ENCODE measurements around the gene CAPNS2. TPM values are rescaled to one million over a fixed set of nuclear protein-coding genes. Genes with fewer than 3 reads are reported as not detected.
"Not testable (repeated sequence)": the region's sequence is repeated elsewhere in the genome, so short reads cannot be mapped to it uniquely, and the experiment has no call there.

Gene CAPNS2
- total RNA-seq, 1 donor from 2014 or later = 0.13 TPM

- peak; percentile 27 to 47 for DNase-seq (ENCODE audit: low read depth in 2 of 2)
Measured at GRCh38 chr16:55567382-55567781, 898 bp downstream of the CAPNS2 start.

GRCh38 chr16:55568207-55568606 lies 1.7 kb downstream of the CAPNS2 start:
- DNase-seq (ENCODE audit: low read depth in 2 of 2) = no peak

GRCh38 chr16:55569025-55569424 lies 2.5 kb downstream of the CAPNS2 start:
- peak in 1 of 2 donors; percentile 41 for DNase-seq (ENCODE audit: low read depth in 2 of 2)

- DNase-seq (ENCODE audit: low read depth in 2 of 2) = no peak
Measured at GRCh38 chr16:55570159-55570558, 3.7 kb downstream of the CAPNS2 start.

GRCh38 chr16:55571191-55571897 lies 4.9 kb downstream of the CAPNS2 start:
- DNase-seq (ENCODE audit: low read depth in 2 of 2) = no peak

- DNase-seq (ENCODE audit: low read depth in 2 of 2) = no peak
Measured at GRCh38 chr16:55572439-55572838, 6.0 kb downstream of the CAPNS2 start.

GRCh38 chr16:55574811-55575210 lies 8.3 kb downstream of the CAPNS2 start:
- no peak for DNase-seq (ENCODE audit: low read depth in 2 of 2)

- DNase-seq (ENCODE audit: low read depth in 2 of 2) = no peak
Measured at GRCh38 chr16:55575496-55575895, 9.0 kb downstream of the CAPNS2 start.

- no peak for DNase-seq (ENCODE audit: low read depth in 2 of 2)
Measured at GRCh38 chr16:55576384-55576783, 9.9 kb downstream of the CAPNS2 start.

GRCh38 chr16:55577887-55578286 lies 11.4 kb downstream of the CAPNS2 start:
- no peak for DNase-seq (ENCODE audit: low read depth in 2 of 2)

- DNase-seq (ENCODE audit: low read depth in 2 of 2) = no peak
Measured at GRCh38 chr16:55585631-55586030, 19.1 kb downstream of the CAPNS2 start.

- DNase-seq (ENCODE audit: low read depth in 2 of 2) = no peak
Measured at GRCh38 chr16:55588799-55589198, 22.3 kb downstream of the CAPNS2 start.

- no peak for DNase-seq (ENCODE audit: low read depth in 2 of 2)
Measured at GRCh38 chr16:55592306-55592705, 25.8 kb downstream of the CAPNS2 start.

GRCh38 chr16:55597928-55598327 lies 31.4 kb downstream of the CAPNS2 start:
- DNase-seq (ENCODE audit: low read depth in 2 of 2) = no peak

GRCh38 chr16:55605754-55606336 lies 39.4 kb downstream of the CAPNS2 start:
- no peak for DNase-seq (ENCODE audit: low read depth in 2 of 2)

GRCh38 chr16:55613613-55614335 lies 47.3 kb downstream of the CAPNS2 start:
- DNase-seq (ENCODE audit: low read depth in 2 of 2) = peak; percentile 12 to 58

GRCh38 chr16:55615071-55615470 lies 48.6 kb downstream of the CAPNS2 start:
- DNase-seq (ENCODE audit: low read depth in 2 of 2) = peak; percentile 40 to 55

GRCh38 chr16:55615670-55616069 lies 49.2 kb downstream of the CAPNS2 start:
- DNase-seq (ENCODE audit: low read depth in 2 of 2) = not testable (repeated sequence)
